Body of pancreas (tissue), 4 donors: ENCODE data around the gene UBA3. TPM values are rescaled to one million over a fixed set of nuclear protein-coding genes. Genes with fewer than 3 reads are reported as not detected.

Source experiments
- ATAC-seq: fragments of 150-250 bp; one replicate; pipeline ENCODE4 v1.9.1; 2016
- DNase-seq, 4 donors: peaks; one replicate each; pipeline ENCODE4 v3.0.0-alpha.2; 2019
- H3K27ac ChIP-seq, 4 donors: fragments of 200-600 bp; sonication (generic); 1 replicate in 3 of 4; 2 replicates in 1 of 4; pipeline versions ENCODE4 v1.5.1 to v1.6.1; 2016 to 2019; ENCODE audit warnings: mild to moderate bottlenecking in 1 of 4, mixed read lengths in 1 of 4, moderate library complexity in 1 of 4
- H3K27me3 ChIP-seq, 2 donors: fragments of 200-600 bp; sonication (generic); one replicate each; pipeline ENCODE4 v1.6.0; 2016; ENCODE audit warnings: mild to moderate bottlenecking in 1 of 2
- H3K36me3 ChIP-seq, 2 donors: fragments of 200-600 bp; sonication (generic); replicated peaks in 1 of 2; 2 replicates each; pipeline ENCODE4 v1.5.1; 2016; ENCODE audit warnings: low read depth in 2 of 2; ENCODE audit not compliant: insufficient read depth in 1 of 2
- H3K4me1 ChIP-seq: fragments of 200-600 bp; sonication (generic); one replicate; pipeline ENCODE4 v1.6.0; 2016
- H3K4me3 ChIP-seq, 2 donors: fragments of 200-600 bp; sonication (generic); 1 replicate in 1 of 2; 2 replicates in 1 of 2; pipeline ENCODE4 v1.5.1; 2016 to 2019
- H3K9me3 ChIP-seq, 3 donors: fragments of 200-600 bp; sonication (generic); 1 replicate in 2 of 3; 2 replicates in 1 of 3; pipeline ENCODE4 v1.5.1; 2016
- CTCF ChIP-seq, 7 experiments: fragments of 450-650 bp in 4 of 7; fragments of 200-600 bp in 3 of 7; sonication (generic) in 3 of 7; IDR thresholded peaks; one replicate each; pipeline ENCODE4 v1.5.1; 2016 to 2019; ENCODE audit warnings: antibody characterized with exemption in 7 of 7
- POLR2A ChIP-seq, 3 donors: fragments of 450-650 bp; IDR thresholded peaks; one replicate each; pipeline ENCODE4 v1.6.1; 2016; ENCODE audit warnings: antibody characterized with exemption in 3 of 3, mild to moderate bottlenecking in 2 of 3
- WGBS, 2 donors: methylation state at CpG; one replicate each; pipeline ENCODE4 v1.1.5; 2017; 5-methylcytosine and 5-hydroxymethylcytosine counted together
- intact Hi-C: fragments of 100-400 bp; cut with DNase I; formaldehyde crosslinking; loops from one replicate; pipeline ENCODE4 v1.15.1; 2023
- total RNA-seq, 2 donors: library from RNA; depleted of rRNA; stranded (reverse); fragments of >200 nt; gene quantifications; one replicate each; pipeline ENCODE4 v1.1.0, GENCODE V29; 2016

UBA3 gene
- total RNA-seq, 2 donors from 2014 or later, result 23.3 to 47.5 TPM

GRCh38 chr3:69119138-69119537 is 39.0 kb upstream of the UBA3 start:
- no peak for TF ChIP-seq POLR2A (IDR thresholded peaks at IDR 0.05)
- TF ChIP-seq CTCF (IDR thresholded peaks at IDR 0.05), result no peak
- intact Hi-C loops, result no loop called here

GRCh38 chr3:69118555-69118954 is 38.4 kb upstream of the UBA3 start:
- intact Hi-C loops, result no loop called here
- 87 to 88% methylated on average over 10 to 12 of the region's 12 CpGs for WGBS, 2 donors
- Histone ChIP-seq H3K27me3 (no peaks in the 10 kb centered on the region), H3K4me1 (peaks cover 12% of the 10 kb centered on the region), H3K9me3 (no peaks in the 10 kb centered on the region), H3K27ac (peak overlapping the region in 1 of 4 donors; percentile 71), H3K36me3 (no peaks in the 10 kb centered on the region), H3K4me3 (no peak overlapping the region)
- TF ChIP-seq POLR2A (IDR thresholded peaks at IDR 0.05) (no peak), CTCF (IDR thresholded peaks at IDR 0.05) (no peak)
- no peak for ATAC-seq
- no peak for DNase-seq

More at GRCh38 chr3:69119138-69119537, 39.0 kb upstream of the UBA3 start:
- 85 to 91% methylated on average over 6 of the region's 6 CpGs for WGBS, 2 donors
- H3K9me3 ChIP-seq, result no peaks in the 10 kb centered on the region
- H3K27ac ChIP-seq, result no peak overlapping the region
- H3K36me3 ChIP-seq, result no peaks in the 10 kb centered on the region
- ATAC-seq (no peak), DNase-seq (no peak)
- H3K4me3 ChIP-seq, result no peak overlapping the region
- peaks cover 12% of the 10 kb centered on the region for H3K4me1 ChIP-seq
- no peaks in the 10 kb centered on the region for H3K27me3 ChIP-seq

- H3K9me3 ChIP-seq, result no peaks in the 10 kb centered on the region
- TF ChIP-seq CTCF (IDR thresholded peaks at IDR 0.05), result no peak
- no peak for TF ChIP-seq POLR2A (IDR thresholded peaks at IDR 0.05)
- intact Hi-C loops, result no loop called here
- peak overlapping the region in 3 of 4 donors; percentile 59 to 71 (median 71) for H3K27ac ChIP-seq
- peak; percentile 29 to 73 (median 50) for DNase-seq
- H3K4me1 ChIP-seq, result peaks cover 12% of the 10 kb centered on the region
- no peaks in the 10 kb centered on the region for H3K36me3 ChIP-seq
- H3K27me3 ChIP-seq, result no peaks in the 10 kb centered on the region
- 13 to 18% methylated on average over 3 of the region's 3 CpGs for WGBS, 2 donors
- no peak overlapping the region for H3K4me3 ChIP-seq
- peak; percentile 86 for ATAC-seq
Measured at GRCh38 chr3:69116897-69117296, 36.7 kb upstream of the UBA3 start.

GRCh38 chr3:69116162-69116561 is 36.0 kb upstream of the UBA3 start:
- Histone ChIP-seq H3K27ac (peak overlapping the region; percentile 4 to 71 (median 65)), H3K36me3 (no peaks in the 10 kb centered on the region), H3K9me3 (no peaks in the 10 kb centered on the region), H3K27me3 (no peaks in the 10 kb centered on the region), H3K4me3 (no peak overlapping the region), H3K4me1 (peaks cover 12% of the 10 kb centered on the region)
- intact Hi-C loops, result no loop called here
- DNase-seq, result no peak
- ATAC-seq, result no peak
- WGBS, 2 donors, result 25 to 45% methylated on average over 4 of the region's 4 CpGs
- TF ChIP-seq POLR2A (IDR thresholded peaks at IDR 0.05), result no peak
- TF ChIP-seq CTCF (IDR thresholded peaks at IDR 0.05), result no peak

- DNase-seq (no peak), ATAC-seq (no peak)
- intact Hi-C loops, result no loop called here
- Histone ChIP-seq H3K4me3 (no peak overlapping the region), H3K9me3 (no peaks in the 10 kb centered on the region), H3K4me1 (peaks cover 12% of the 10 kb centered on the region), H3K27ac (peak overlapping the region in 2 of 4 donors; percentile 59 to 71), H3K27me3 (no peaks in the 10 kb centered on the region), H3K36me3 (no peaks in the 10 kb centered on the region)
- 21 to 35% methylated on average over 2 of the region's 2 CpGs for WGBS, 2 donors
- no peak for TF ChIP-seq POLR2A (IDR thresholded peaks at IDR 0.05)
- no peak for TF ChIP-seq CTCF (IDR thresholded peaks at IDR 0.05)
Measured at GRCh38 chr3:69115731-69116130, 35.6 kb upstream of the UBA3 start.
